HepG2 (cell line): ENCODE measurements around the gene TTLL12. TPM values are rescaled to one million over a fixed set of nuclear protein-coding genes. Genes with fewer than 3 reads are reported as not detected.

Source experiments
- ATAD3A ChIP-seq: sonication (generic); formaldehyde crosslinking; IDR thresholded peaks from 2 replicates; pipeline ENCODE4 v1.4.0; 2020; ENCODE audit warnings: missing genetic modification reagents
- ATRX ChIP-seq: sonication (generic); formaldehyde crosslinking; IDR thresholded peaks from 2 replicates; pipeline ENCODE4 v1.4.0; 2020; ENCODE audit warnings: missing genetic modification reagents, borderline replicate concordance
- CREB1 ChIP-seq, 2 experiments: fragments of 450-650 bp in 1 of 2; IDR thresholded peaks; 2 replicates each; pipeline ENCODE4 v1.6.1; 2016 to 2017; ENCODE audit warnings: control low read depth in 1 of 2, mild to moderate bottlenecking in 1 of 2, missing compliant biosample characterization in 1 of 2, missing genetic modification characterization in 1 of 2
- DNMT3B ChIP-seq: conservative IDR thresholded peaks from 2 replicates; pipeline ENCODE4 v1.6.1; 2016; ENCODE audit warnings: missing biosample characterization, control low read depth
- FLYWCH1 ChIP-seq: sonication (generic); formaldehyde crosslinking; IDR thresholded peaks from 2 replicates; pipeline ENCODE4 v1.8.1; 2023; ENCODE audit warnings: mild to moderate bottlenecking, missing genetic modification reagents
- HIC2 ChIP-seq: sonication (generic); formaldehyde crosslinking; IDR thresholded peaks from 2 replicates; pipeline ENCODE4 v1.9.0; 2022; ENCODE audit warnings: low read depth, missing genetic modification reagents
- KDM5A ChIP-seq: fragments of 200-600 bp; sonication (generic); IDR thresholded peaks from 2 replicates; pipeline ENCODE4 v1.7.0; 2018; ENCODE audit warnings: antibody characterized with exemption, mild to moderate bottlenecking, low read length, borderline replicate concordance
- POGK ChIP-seq: sonication (generic); formaldehyde crosslinking; conservative IDR thresholded peaks from 2 replicates; pipeline ENCODE4 v1.8.0; 2022; ENCODE audit warnings: mild to moderate bottlenecking, moderate library complexity, missing genetic modification reagents
- ZBTB34 ChIP-seq: sonication (generic); formaldehyde crosslinking; IDR thresholded peaks from 2 replicates; pipeline ENCODE4 v1.8.0; 2022; ENCODE audit warnings: mild to moderate bottlenecking, missing genetic modification reagents
- ZFY ChIP-seq: sonication (generic); formaldehyde crosslinking; IDR thresholded peaks from 2 replicates; pipeline ENCODE4 v1.4.0; 2020; ENCODE audit warnings: missing genetic modification reagents
- ZNF326 ChIP-seq: sonication (generic); formaldehyde crosslinking; IDR thresholded peaks from 2 replicates; pipeline ENCODE4 v1.4.0; 2020; ENCODE audit warnings: missing genetic modification reagents, borderline replicate concordance
- ZNF329 ChIP-seq: sonication (generic); formaldehyde crosslinking; IDR thresholded peaks from 2 replicates; pipeline ENCODE4 v1.9.0; 2021; ENCODE audit warnings: low read depth, mild to moderate bottlenecking, missing genetic modification reagents
- ZNF501 ChIP-seq: sonication (generic); formaldehyde crosslinking; IDR thresholded peaks from 2 replicates; pipeline ENCODE4 v1.5.1; 2020; ENCODE audit warnings: mild to moderate bottlenecking, moderate library complexity, missing genetic modification reagents
- ZNF598 ChIP-seq: sonication (generic); formaldehyde crosslinking; IDR thresholded peaks from 2 replicates; pipeline ENCODE4 v1.5.1; 2020; ENCODE audit warnings: mild to moderate bottlenecking, missing genetic modification reagents, borderline replicate concordance
- ZNF616 ChIP-seq: sonication (generic); formaldehyde crosslinking; IDR thresholded peaks from 2 replicates; pipeline ENCODE4 v1.5.0; 2020; ENCODE audit warnings: low read depth, mild to moderate bottlenecking, missing genetic modification reagents
- polyA plus RNA-seq, 8 experiments: library from polyadenylated mRNA; depleted of rRNA in 3 of 8; stranded (reverse) in 7 of 8; unstranded in 1 of 8; fragments of >200 nt; fragmentation: Illumina TruSeq in 4 of 8; extraction: Trizol in 4 of 8; gene quantifications; 2 replicates each; pipeline versions ENCODE4 v1.2.1 to v1.2.3, GENCODE V29; 2011 to 2016; ENCODE audit warnings: low read depth in 4 of 8, missing spikeins in 1 of 8, mixed read lengths in 1 of 8; ENCODE audit not compliant: insufficient read depth in 1 of 8
- total RNA-seq, 5 experiments: library from RNA; depleted of rRNA; stranded (reverse); fragments of >200 nt; fragmentation: Illumina TruSeq; extraction: Trizol; gene quantifications; 2 replicates each; pipeline ENCODE4 v1.2.3, GENCODE V29; 2016; ENCODE audit warnings: low read depth in 1 of 5
- TF ChIP-seq, protein P1 (sequence below): sonication (generic); formaldehyde crosslinking; IDR thresholded peaks from 2 replicates; pipeline ENCODE4 v1.4.0; 2020; ENCODE audit warnings: mild to moderate bottlenecking, missing genetic modification reagents
- TF ChIP-seq, protein P2 (sequence below): sonication (generic); formaldehyde crosslinking; IDR thresholded peaks from 2 replicates; pipeline ENCODE4 v1.8.1; 2022; ENCODE audit warnings: low read depth, mild to moderate bottlenecking, missing genetic modification reagents

TTLL12 gene
- total and polyA plus RNA-seq, 2 of the 13 experiments (the other 11 are each of a cell fraction or from before 2014, with no cell fraction given) = 11.9 to 38.1 TPM

DNA sequence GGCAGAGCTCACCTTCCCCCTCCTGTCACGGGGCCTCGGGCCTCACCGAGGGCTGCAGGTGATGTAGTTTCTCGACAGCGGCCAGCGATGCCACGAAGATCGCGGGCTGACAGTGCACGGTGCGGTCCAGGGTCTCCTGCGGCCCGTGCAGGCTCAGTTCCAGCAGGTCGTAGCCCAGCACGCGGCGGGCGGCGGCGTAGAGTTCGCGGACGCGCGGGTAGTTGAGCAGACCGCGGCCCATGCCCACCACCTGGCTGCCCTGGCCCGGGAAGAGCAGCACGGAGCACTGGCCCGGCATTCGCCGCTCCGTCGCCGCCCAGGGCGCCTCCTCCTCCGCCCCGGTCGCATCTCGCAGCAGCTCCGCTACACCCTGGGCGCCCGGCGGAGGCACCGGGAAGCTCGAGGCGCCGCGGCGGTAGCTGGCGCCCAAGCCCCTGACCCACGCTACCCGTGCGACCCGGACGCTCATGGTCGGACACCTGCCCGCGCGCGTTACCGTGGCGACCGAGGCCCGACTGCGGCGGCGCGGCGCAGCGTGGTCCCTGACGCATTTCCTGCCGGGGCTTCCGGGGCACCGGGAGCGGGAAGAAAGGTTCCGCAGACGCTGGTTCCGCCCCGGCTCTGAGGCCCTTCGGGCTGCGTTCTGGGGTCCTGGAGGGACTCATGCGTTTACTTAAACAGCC lies 43.9 kb downstream of the TTLL12 start, which contains the start of gene MCAT (continued):
- TF ChIP-seq POGK (CRISPR knock-in tag) (peak; percentile 90), CREB1 (IDR thresholded peaks at IDR 0.05) (peak; percentile 71), CREB1 (CRISPR knock-in tag; IDR thresholded peaks at IDR 0.05) (no peak), ZNF598 (CRISPR knock-in tag) (0 out of 2 replicates have a peak, but pooled peaks have one; percentile 28), ATAD3A (no peak), FLYWCH1 (CRISPR knock-in tag) (0 out of 2 replicates have a peak, but pooled peaks have one; percentile 30), KDM5A (peak; percentile 94), ZBTB34 (CRISPR knock-in tag) (no peak; the same call in 1 of the 2 replicates), ATRX (CRISPR knock-in tag) (no peak), ZFY (CRISPR knock-in tag) (peak; percentile 81; the same call in 1 of the 2 replicates), ZNF326 (CRISPR knock-in tag) (no peak), DNMT3B (CRISPR knock-in tag) (no peak), ZNF616 (CRISPR knock-in tag) (peak; percentile 74; the same call in 1 of the 2 replicates), ZNF329 (CRISPR knock-in tag) (0 out of 2 replicates have a peak, but pooled peaks have one; percentile 75), HIC2 (CRISPR knock-in tag) (peak; percentile 51; the same call in 1 of the 2 replicates), ZNF501 (CRISPR knock-in tag) (peak; percentile 69; the same call in 1 of the 2 replicates)
- TF ChIP-seq, protein P1, sequence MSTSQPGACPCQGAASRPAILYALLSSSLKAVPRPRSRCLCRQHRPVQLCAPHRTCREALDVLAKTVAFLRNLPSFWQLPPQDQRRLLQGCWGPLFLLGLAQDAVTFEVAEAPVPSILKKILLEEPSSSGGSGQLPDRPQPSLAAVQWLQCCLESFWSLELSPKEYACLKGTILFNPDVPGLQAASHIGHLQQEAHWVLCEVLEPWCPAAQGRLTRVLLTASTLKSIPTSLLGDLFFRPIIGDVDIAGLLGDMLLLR = peak; percentile 68
- TF ChIP-seq, protein P2, sequence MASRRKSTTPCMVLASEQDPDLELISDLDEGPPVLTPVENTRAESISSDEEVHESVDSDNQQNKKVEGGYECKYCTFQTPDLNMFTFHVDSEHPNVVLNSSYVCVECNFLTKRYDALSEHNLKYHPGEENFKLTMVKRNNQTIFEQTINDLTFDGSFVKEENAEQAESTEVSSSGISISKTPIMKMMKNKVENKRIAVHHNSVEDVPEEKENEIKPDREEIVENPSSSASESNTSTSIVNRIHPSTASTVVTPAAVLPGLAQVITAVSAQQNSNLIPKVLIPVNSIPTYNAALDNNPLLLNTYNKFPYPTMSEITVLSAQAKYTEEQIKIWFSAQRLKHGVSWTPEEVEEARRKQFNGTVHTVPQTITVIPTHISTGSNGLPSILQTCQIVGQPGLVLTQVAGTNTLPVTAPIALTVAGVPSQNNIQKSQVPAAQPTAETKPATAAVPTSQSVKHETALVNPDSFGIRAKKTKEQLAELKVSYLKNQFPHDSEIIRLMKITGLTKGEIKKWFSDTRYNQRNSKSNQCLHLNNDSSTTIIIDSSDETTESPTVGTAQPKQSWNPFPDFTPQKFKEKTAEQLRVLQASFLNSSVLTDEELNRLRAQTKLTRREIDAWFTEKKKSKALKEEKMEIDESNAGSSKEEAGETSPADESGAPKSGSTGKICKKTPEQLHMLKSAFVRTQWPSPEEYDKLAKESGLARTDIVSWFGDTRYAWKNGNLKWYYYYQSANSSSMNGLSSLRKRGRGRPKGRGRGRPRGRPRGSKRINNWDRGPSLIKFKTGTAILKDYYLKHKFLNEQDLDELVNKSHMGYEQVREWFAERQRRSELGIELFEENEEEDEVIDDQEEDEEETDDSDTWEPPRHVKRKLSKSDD (CRISPR knock-in tag) = no peak; the same call in 1 of the 2 replicates
